Endothelial cell of umbilical vein (primary cell): ENCODE measurements around the gene MYOM3. TPM values are rescaled to one million over a fixed set of nuclear protein-coding genes. Genes with fewer than 3 reads are reported as not detected.

Experiments
- BruUV-seq: library from RNA; stranded (reverse); fragments of 400-500 nt; replicated peaks from 2 replicates; lab custom pipeline; 2021; lab: Mats Ljungman, UMichigan
- CTCF ChIA-PET: fragments of 300-600, 350-600 bp; sonication (Branson Sonifier 250); formaldehyde crosslinking; loops from one replicate; lab custom pipeline; 2021; ENCODE audit warnings: antibody characterized with exemption, inconsistent platforms; lab: Charles Lee
- POLR2A ChIA-PET: fragments of 300-600, 350-600 bp; sonication (Branson Sonifier 250); formaldehyde crosslinking; loops from one replicate; lab custom pipeline; 2021; ENCODE audit warnings: antibody characterized with exemption, inconsistent platforms; lab: Charles Lee
- DNase-seq: peaks from one replicate; pipeline ENCODE4 v3.0.0-alpha.2; 2011; ENCODE audit warnings: low read depth, low spot score
- FAIRE-seq: peaks from 2 replicates; lab custom pipeline; 2011; peaks lifted over from hg19 to GRCh38; lab: Jason Lieb, UNC
- H2AFZ ChIP-seq: 2 replicates; pipeline ENCODE4 v1.6.0; 2012; ENCODE audit warnings: low read depth, low read length, control low read depth, inconsistent platforms
- H3K27ac ChIP-seq: 2 replicates; pipeline ENCODE4 v1.5.1; 2011; ENCODE audit warnings: low read depth, mild to moderate bottlenecking, control low read depth, low read length, moderate library complexity; ENCODE audit not compliant: insufficient read depth
- H3K27me3 ChIP-seq, 2 experiments: 2 replicates each; pipeline versions ENCODE4 v1.6.0 to v1.6.1; 2011; ENCODE audit warnings: low read length in 2 of 2, mixed read lengths in 1 of 2; ENCODE audit not compliant: control insufficient read depth in 2 of 2, insufficient read depth in 2 of 2
- H3K36me3 ChIP-seq, 2 experiments: 2 replicates in 1 of 2; 3 replicates in 1 of 2; pipeline ENCODE4 v1.5.1; 2011; ENCODE audit warnings: low read length in 2 of 2, mild to moderate bottlenecking in 1 of 2, moderate library complexity in 1 of 2; ENCODE audit not compliant: control insufficient read depth in 2 of 2, insufficient read depth in 2 of 2; ENCODE audit errors: extremely low read depth in 1 of 2
- H3K4me1 ChIP-seq: 3 replicates; pipeline ENCODE4 v1.5.1; 2011; ENCODE audit warnings: mild to moderate bottlenecking, low read length; ENCODE audit not compliant: control insufficient read depth, insufficient read depth; ENCODE audit errors: extremely low read depth
- H3K4me2 ChIP-seq: 2 replicates; pipeline ENCODE4 v1.6.1; 2011; ENCODE audit warnings: low read length, control low read depth, mixed read lengths; ENCODE audit not compliant: insufficient read depth
- H3K4me3 ChIP-seq, 3 experiments: fragments of 200-600 bp in 1 of 3; sonication (generic), shearing (Covaris generic) in 1 of 3; replicated peaks in 1 of 3; 2 replicates each; pipeline ENCODE4 v1.5.1; 2011 to 2016; ENCODE audit warnings: control low read depth in 3 of 3, low read length in 3 of 3, mild to moderate bottlenecking in 2 of 3, inconsistent platforms in 1 of 3, low read depth in 1 of 3, moderate library complexity in 1 of 3; ENCODE audit not compliant: insufficient read depth in 1 of 3
- H3K79me2 ChIP-seq: 2 replicates; pipeline ENCODE4 v1.6.0; 2012; ENCODE audit warnings: low read length, inconsistent platforms; ENCODE audit not compliant: control insufficient read depth, insufficient read depth
- H3K9ac ChIP-seq: replicated peaks from 2 replicates; pipeline ENCODE3; 2011; ENCODE audit warnings: low read length, control low read depth; ENCODE audit not compliant: insufficient read depth; ENCODE audit errors: extremely low read depth
- H3K9me1 ChIP-seq: replicated peaks from 3 replicates; pipeline ENCODE4 v1.6.0; 2011; ENCODE audit warnings: mild to moderate bottlenecking, low read length; ENCODE audit not compliant: control insufficient read depth, insufficient read depth; ENCODE audit errors: extremely low read depth
- H3K9me3 ChIP-seq: replicated peaks from 2 replicates; pipeline ENCODE4 v1.5.1; 2012; ENCODE audit warnings: low read length, inconsistent platforms; ENCODE audit not compliant: control insufficient read depth, insufficient read depth
- H4K20me1 ChIP-seq: replicated peaks from 2 replicates; pipeline ENCODE3; 2011; ENCODE audit warnings: mild to moderate bottlenecking, low read length; ENCODE audit not compliant: control insufficient read depth, insufficient read depth; ENCODE audit errors: extremely low read depth
- CTCF ChIP-seq, 2 donors: IDR thresholded peaks; 1 replicate in 1 of 2; 2 replicates in 1 of 2; pipeline ENCODE4 v1.5.1; 2011; ENCODE audit warnings: low read length in 2 of 2, mild to moderate bottlenecking in 2 of 2, moderate library complexity in 2 of 2, control low read depth in 1 of 2, inconsistent platforms in 1 of 2, low read depth in 1 of 2; ENCODE audit not compliant: insufficient read depth in 1 of 2; ENCODE audit errors: extremely low read depth in 1 of 2
- EZH2 ChIP-seq: IDR thresholded peaks from 2 replicates; pipeline ENCODE4 v1.6.1; 2012; ENCODE audit warnings: borderline replicate concordance, low read depth, mild to moderate bottlenecking, moderate library complexity, low read length, inconsistent platforms; ENCODE audit not compliant: severe bottlenecking
- FOS ChIP-seq: IDR thresholded peaks from 2 replicates; pipeline ENCODE4 v1.6.1; 2011; ENCODE audit warnings: mild to moderate bottlenecking, low read length, moderate library complexity, borderline replicate concordance; ENCODE audit not compliant: insufficient read depth
- GATA2 ChIP-seq: IDR thresholded peaks from 2 replicates; pipeline ENCODE4 v1.7.0; 2011; ENCODE audit warnings: low read depth, mild to moderate bottlenecking, moderate library complexity, mixed read lengths, low read length; ENCODE audit not compliant: insufficient read length, insufficient read depth
- JUN ChIP-seq: IDR thresholded peaks from 2 replicates; pipeline ENCODE4 v1.6.1; 2011; ENCODE audit warnings: borderline replicate concordance, low read depth; ENCODE audit not compliant: insufficient read length, insufficient read depth
- MAX ChIP-seq: IDR thresholded peaks from 2 replicates; pipeline ENCODE4 v1.6.1; 2011; ENCODE audit not compliant: insufficient read depth, insufficient read length
- MYC ChIP-seq: IDR thresholded peaks from one replicate; pipeline ENCODE4 v1.6.1; 2011; ENCODE audit warnings: mild to moderate bottlenecking, low read depth, low read length
- POLR2A ChIP-seq: IDR thresholded peaks from 2 replicates; pipeline ENCODE4 v1.6.1; 2012; ENCODE audit warnings: low read depth, mild to moderate bottlenecking, control low read depth, low read length
- POLR2AphosphoS5 ChIP-seq: IDR thresholded peaks from 2 replicates; pipeline ENCODE4 v1.6.1; 2012; ENCODE audit warnings: low read depth, mild to moderate bottlenecking, control low read depth, low read length, moderate library complexity; ENCODE audit not compliant: insufficient read depth
- dilution Hi-C: fragments of 300-500 bp; cut with MboI; formaldehyde crosslinking; loops from one replicate; pipeline ENCODE4 v1.15.0; 2019; ENCODE audit warnings: low sequenced_read_pairs; ENCODE audit not compliant: extremely low pct_ligation_motif_present
- intact Hi-C: fragments of 100-400 bp; cut with micrococcal nuclease; formaldehyde crosslinking; loops from one replicate; pipeline ENCODE4 v1.10.0; 2022
- polyA plus RNA-seq, 4 experiments: library from polyadenylated mRNA; depleted of rRNA in 3 of 4; stranded (reverse) in 3 of 4; unstranded in 1 of 4; fragments of >200 nt; gene quantifications; 2 replicates each; pipeline versions ENCODE4 v1.2.1 to v1.2.3, GENCODE V29; 2011 to 2012; ENCODE audit warnings: missing spikeins in 1 of 4
- total RNA-seq: library from RNA; stranded (reverse); gene quantifications from 2 replicates; pipeline ENCODE4 v1.2.3, GENCODE V29; 2021

Gene MYOM3
- total and polyA plus RNA-seq, 2 donors (not counting 3 experiments of a cell fraction or from before 2014, with no cell fraction given): 0.11 to 0.40 TPM

- intact Hi-C loops: no loop called here
- no peak for FAIRE-seq
- TF ChIP-seq JUN: no peak
- dilution Hi-C loops: no loop called here
- Histone ChIP-seq H3K36me3 (no peaks in the 10 kb centered on the region), H3K4me1 (no peaks in the 10 kb centered on the region), H3K27ac (no peak overlapping the region), H4K20me1 (no peaks in the 10 kb centered on the region), H3K4me2 (no peak overlapping the region), H3K4me3 (no peak overlapping the region), H3K9me1 (no peaks in the 10 kb centered on the region), H3K27me3 (no peaks in the 10 kb centered on the region), H3K79me2 (no peaks in the 10 kb centered on the region), H2AFZ (no peak overlapping the region), H3K9ac (no peak overlapping the region), H3K9me3 (no peaks in the 10 kb centered on the region)
- no TSS peak for BruUV-seq
- no peak for DNase-seq
- POLR2A ChIA-PET: no interaction called here
- CTCF ChIA-PET: interaction anchor here (1.2 kb wide), 1 partner anchor 8 kb away, joined by 4 read pairs; no protein-coding TSS in a partner anchor
Observed at GRCh38 chr1:24100945-24101737, 10.8 kb downstream of the MYOM3 start.

- intact Hi-C loops (no loop called here), dilution Hi-C loops (no loop called here)
- no peak overlapping the region for H2AFZ ChIP-seq
- FAIRE-seq (no peak), DNase-seq (no peak)
- H3K9ac ChIP-seq: no peak overlapping the region
- H3K36me3 ChIP-seq: no peaks in the 10 kb centered on the region
- ChIA-PET CTCF (no interaction called here), POLR2A (no interaction called here)
- no peaks in the 10 kb centered on the region for H3K9me1 ChIP-seq
- no peak overlapping the region for H3K27ac ChIP-seq
- no peaks in the 10 kb centered on the region for H3K4me1 ChIP-seq
- TF ChIP-seq MAX (no peak), POLR2AphosphoS5 (no peak), POLR2A (no peak), CTCF (IDR thresholded peaks at IDR 0.05; ENCODE audit: extremely low read depth in 1 of 2, insufficient read depth in 1 of 2, low read depth in 1 of 2, low read length in 2 of 2) (no peak), MYC (no peak), JUN (no peak), FOS (no peak), GATA2 (no peak), EZH2 (no peak)
- H3K9me3 ChIP-seq: no peaks in the 10 kb centered on the region
- no peaks in the 10 kb centered on the region for H3K79me2 ChIP-seq
- no peak overlapping the region for H3K4me2 ChIP-seq
- H3K27me3 ChIP-seq: no peaks in the 10 kb centered on the region
- no TSS peak for BruUV-seq
- H4K20me1 ChIP-seq: no peaks in the 10 kb centered on the region
- H3K4me3 ChIP-seq: no peak overlapping the region
Observed at GRCh38 chr1:24098943-24099638, 12.8 kb downstream of the MYOM3 start.
